Prostate gland (tissue), 2 donors: Measurements from ENCODE around the gene POU5F1.

Experiments used
- POLR2A ChIP-seq: fragments of 450-650 bp; IDR thresholded peaks from one replicate; pipeline ENCODE4 v1.6.1; 2016; ENCODE audit warnings: antibody characterized with exemption, mild to moderate bottlenecking
- POLR2AphosphoS5 ChIP-seq: sonication (generic); formaldehyde crosslinking; IDR thresholded peaks from one replicate; pipeline ENCODE4 v1.6.1; 2017; ENCODE audit warnings: antibody characterized with exemption
- TF ChIP-seq, protein P1 (sequence below), 4 experiments: fragments of 200-600 bp in 2 of 4; fragments of 450-650 bp in 2 of 4; sonication (generic) in 2 of 4; IDR thresholded peaks; 1 replicate in 3 of 4; 2 replicates in 1 of 4; pipeline ENCODE4 v1.5.1; 2016 to 2019; ENCODE audit warnings: antibody characterized with exemption in 4 of 4, mild to moderate bottlenecking in 2 of 4, moderate library complexity in 2 of 4

DNA sequence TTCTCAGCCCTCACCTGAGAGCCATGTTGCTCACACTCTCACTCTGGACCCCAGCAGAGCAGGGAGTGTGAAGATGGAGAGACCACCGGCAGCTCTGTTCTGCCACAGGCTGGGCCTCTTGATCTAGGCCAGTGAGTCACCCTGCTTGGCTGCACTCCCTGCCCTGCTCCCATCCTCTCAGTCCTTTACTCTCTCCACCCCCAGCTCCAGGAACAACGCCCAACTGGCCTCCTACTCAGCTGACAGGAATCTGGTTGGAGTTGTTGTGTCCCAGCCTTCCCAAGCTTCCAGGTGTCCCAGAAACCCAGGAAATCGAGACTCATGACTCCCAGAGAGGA lies 56.0 kb downstream of the POU5F1 start, which contains the start of gene PSORS1C1:
- TF ChIP-seq, protein P1, sequence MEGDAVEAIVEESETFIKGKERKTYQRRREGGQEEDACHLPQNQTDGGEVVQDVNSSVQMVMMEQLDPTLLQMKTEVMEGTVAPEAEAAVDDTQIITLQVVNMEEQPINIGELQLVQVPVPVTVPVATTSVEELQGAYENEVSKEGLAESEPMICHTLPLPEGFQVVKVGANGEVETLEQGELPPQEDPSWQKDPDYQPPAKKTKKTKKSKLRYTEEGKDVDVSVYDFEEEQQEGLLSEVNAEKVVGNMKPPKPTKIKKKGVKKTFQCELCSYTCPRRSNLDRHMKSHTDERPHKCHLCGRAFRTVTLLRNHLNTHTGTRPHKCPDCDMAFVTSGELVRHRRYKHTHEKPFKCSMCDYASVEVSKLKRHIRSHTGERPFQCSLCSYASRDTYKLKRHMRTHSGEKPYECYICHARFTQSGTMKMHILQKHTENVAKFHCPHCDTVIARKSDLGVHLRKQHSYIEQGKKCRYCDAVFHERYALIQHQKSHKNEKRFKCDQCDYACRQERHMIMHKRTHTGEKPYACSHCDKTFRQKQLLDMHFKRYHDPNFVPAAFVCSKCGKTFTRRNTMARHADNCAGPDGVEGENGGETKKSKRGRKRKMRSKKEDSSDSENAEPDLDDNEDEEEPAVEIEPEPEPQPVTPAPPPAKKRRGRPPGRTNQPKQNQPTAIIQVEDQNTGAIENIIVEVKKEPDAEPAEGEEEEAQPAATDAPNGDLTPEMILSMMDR (IDR thresholded peaks at IDR 0.05) = no peak
- TF ChIP-seq POLR2A = no peak
- TF ChIP-seq POLR2AphosphoS5 = peak; percentile 65
